MM.1S (cell line): ENCODE measurements around the gene CCR1.

Source experiments
- EZH2 ChIP-seq: fragments of 300-600 bp; sonication (generic); optimal IDR thresholded peaks from 2 replicates; pipeline ENCODE3; 2017; ENCODE audit warnings: low read depth, mild to moderate bottlenecking, antibody characterized with exemption, low read length, mixed read lengths
- EZH2phosphoT487 ChIP-seq: fragments of 300-600 bp; sonication (generic); IDR thresholded peaks from 2 replicates; pipeline ENCODE4 v1.6.1; 2018; ENCODE audit warnings: antibody characterized with exemption, low read length
- TF ChIP-seq, protein P1 (sequence below): fragments of 300-600 bp; sonication (generic); IDR thresholded peaks from 2 replicates; pipeline ENCODE4 v1.5.1; 2016; ENCODE audit warnings: antibody characterized with exemption, low read length, mixed read lengths

DNA sequence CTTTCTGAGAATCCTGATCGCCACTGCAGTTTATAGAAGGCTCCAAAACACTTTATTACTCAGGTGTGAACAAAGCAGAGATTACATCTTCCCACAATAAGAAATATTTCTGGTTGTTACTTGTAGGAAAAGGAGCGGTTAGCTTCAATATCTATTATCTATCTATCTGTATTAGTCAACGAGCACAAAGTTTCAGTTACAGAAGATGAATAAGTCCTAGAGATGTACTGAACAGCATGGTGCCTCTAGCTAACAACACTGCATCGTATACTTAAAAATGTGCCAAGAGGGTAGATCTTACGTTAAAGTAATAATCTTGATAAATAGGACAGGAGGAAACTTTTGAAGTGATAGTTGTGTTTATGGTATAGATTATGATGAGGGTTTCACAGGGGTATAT lies 23.2 kb upstream of the CCR1 start:
- TF ChIP-seq, protein P1, sequence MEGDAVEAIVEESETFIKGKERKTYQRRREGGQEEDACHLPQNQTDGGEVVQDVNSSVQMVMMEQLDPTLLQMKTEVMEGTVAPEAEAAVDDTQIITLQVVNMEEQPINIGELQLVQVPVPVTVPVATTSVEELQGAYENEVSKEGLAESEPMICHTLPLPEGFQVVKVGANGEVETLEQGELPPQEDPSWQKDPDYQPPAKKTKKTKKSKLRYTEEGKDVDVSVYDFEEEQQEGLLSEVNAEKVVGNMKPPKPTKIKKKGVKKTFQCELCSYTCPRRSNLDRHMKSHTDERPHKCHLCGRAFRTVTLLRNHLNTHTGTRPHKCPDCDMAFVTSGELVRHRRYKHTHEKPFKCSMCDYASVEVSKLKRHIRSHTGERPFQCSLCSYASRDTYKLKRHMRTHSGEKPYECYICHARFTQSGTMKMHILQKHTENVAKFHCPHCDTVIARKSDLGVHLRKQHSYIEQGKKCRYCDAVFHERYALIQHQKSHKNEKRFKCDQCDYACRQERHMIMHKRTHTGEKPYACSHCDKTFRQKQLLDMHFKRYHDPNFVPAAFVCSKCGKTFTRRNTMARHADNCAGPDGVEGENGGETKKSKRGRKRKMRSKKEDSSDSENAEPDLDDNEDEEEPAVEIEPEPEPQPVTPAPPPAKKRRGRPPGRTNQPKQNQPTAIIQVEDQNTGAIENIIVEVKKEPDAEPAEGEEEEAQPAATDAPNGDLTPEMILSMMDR = no peak
- no peak for TF ChIP-seq EZH2
- no peak for TF ChIP-seq EZH2phosphoT487
